Measurements from ENCODE around the gene RIN1.

DNA sequence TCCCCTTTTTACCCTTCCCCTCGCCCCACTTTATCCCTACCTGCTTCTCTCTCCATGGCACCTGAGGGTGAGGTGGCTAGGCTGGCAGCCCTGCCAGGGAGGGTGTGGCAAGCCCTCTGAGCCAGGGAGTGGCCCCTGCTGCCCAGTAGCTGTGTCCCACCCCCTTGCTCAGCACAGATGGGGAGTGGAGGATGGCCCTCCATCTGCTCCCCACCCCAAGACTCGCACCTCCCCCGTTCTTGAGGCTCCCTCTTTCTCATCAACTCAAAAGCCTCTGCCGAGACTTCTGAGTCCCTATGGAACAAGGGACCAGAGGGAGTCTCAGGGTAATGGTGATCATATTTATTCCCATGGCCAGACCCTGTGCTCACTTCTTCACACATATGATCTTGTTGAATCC is 42.9 kb downstream of the RIN1 start:
- TF ChIP-seq, protein P1, sequence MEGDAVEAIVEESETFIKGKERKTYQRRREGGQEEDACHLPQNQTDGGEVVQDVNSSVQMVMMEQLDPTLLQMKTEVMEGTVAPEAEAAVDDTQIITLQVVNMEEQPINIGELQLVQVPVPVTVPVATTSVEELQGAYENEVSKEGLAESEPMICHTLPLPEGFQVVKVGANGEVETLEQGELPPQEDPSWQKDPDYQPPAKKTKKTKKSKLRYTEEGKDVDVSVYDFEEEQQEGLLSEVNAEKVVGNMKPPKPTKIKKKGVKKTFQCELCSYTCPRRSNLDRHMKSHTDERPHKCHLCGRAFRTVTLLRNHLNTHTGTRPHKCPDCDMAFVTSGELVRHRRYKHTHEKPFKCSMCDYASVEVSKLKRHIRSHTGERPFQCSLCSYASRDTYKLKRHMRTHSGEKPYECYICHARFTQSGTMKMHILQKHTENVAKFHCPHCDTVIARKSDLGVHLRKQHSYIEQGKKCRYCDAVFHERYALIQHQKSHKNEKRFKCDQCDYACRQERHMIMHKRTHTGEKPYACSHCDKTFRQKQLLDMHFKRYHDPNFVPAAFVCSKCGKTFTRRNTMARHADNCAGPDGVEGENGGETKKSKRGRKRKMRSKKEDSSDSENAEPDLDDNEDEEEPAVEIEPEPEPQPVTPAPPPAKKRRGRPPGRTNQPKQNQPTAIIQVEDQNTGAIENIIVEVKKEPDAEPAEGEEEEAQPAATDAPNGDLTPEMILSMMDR (IDR thresholded peaks at IDR 0.05): no peak
- no peak for TF ChIP-seq EP300 (IDR thresholded peaks at IDR 0.05)
